ENCODE measurements around the gene JAK1. TPM values are rescaled to one million over a fixed set of nuclear protein-coding genes. Genes with fewer than 3 reads are reported as not detected.

JAK1 gene
- total RNA-seq, 2 experiments from 2014 or later, result 213 to 236 TPM

- POLR2A ChIA-PET, result no interaction called here
- ATAC-seq (ENCODE audit: low read depth) (no peak), DNase-seq (no peak)
- Mint-ChIP-seq H3K27ac (no peak overlapping the region), H3K4me1 (peaks cover 37% of the 10 kb centered on the region), H3K36me3 (peaks cover 7% of the 10 kb centered on the region), H3K9me3 (no peaks in the 10 kb centered on the region), H3K4me3 (no peak overlapping the region), H3K27me3 (no peaks in the 10 kb centered on the region)
These were observed 68.1 kb downstream of the JAK1 start for GRCh38 chr1:64898107-64898861.

GRCh38 chr1:64896551-64896950 lies 69.8 kb downstream of the JAK1 start:
- no peak for DNase-seq
- Mint-ChIP-seq H3K4me3 (no peak overlapping the region), H3K27me3 (no peaks in the 10 kb centered on the region), H3K9me3 (no peaks in the 10 kb centered on the region), H3K4me1 (peaks cover 53% of the 10 kb centered on the region), H3K27ac (no peak overlapping the region), H3K36me3 (peaks cover 5% of the 10 kb centered on the region)
- POLR2A ChIA-PET, result interaction anchor here (1.7 kb wide), 1 partner anchor 70 kb away, joined by 3 read pairs; the partner anchor contains the start of gene JAK1
- no peak for ATAC-seq (ENCODE audit: low read depth)

GRCh38 chr1:64895500-64895899 lies 70.8 kb downstream of the JAK1 start:
- H3K36me3 Mint-ChIP-seq, result peaks cover 5% of the 10 kb centered on the region
- POLR2A ChIA-PET, result interaction anchor here (1.7 kb wide), 1 partner anchor 71 kb away, joined by 3 read pairs; the partner anchor contains the start of gene JAK1
- DNase-seq, result no peak
- H3K27ac Mint-ChIP-seq, result no peak overlapping the region
- H3K9me3 Mint-ChIP-seq, result no peaks in the 10 kb centered on the region
- no peaks in the 10 kb centered on the region for H3K27me3 Mint-ChIP-seq
- no peak overlapping the region for H3K4me3 Mint-ChIP-seq
- peaks cover 62% of the 10 kb centered on the region for H3K4me1 Mint-ChIP-seq
- ATAC-seq (ENCODE audit: low read depth), result peak; percentile 33

- H3K27ac Mint-ChIP-seq, result no peak overlapping the region
- peaks cover 65% of the 10 kb centered on the region for H3K4me1 Mint-ChIP-seq
- peaks cover 5% of the 10 kb centered on the region for H3K36me3 Mint-ChIP-seq
- POLR2A ChIA-PET, result interaction anchor here (1.7 kb wide), 1 partner anchor 71 kb away, joined by 3 read pairs; the partner anchor contains the start of gene JAK1
- H3K27me3 Mint-ChIP-seq, result no peaks in the 10 kb centered on the region
- no peak overlapping the region for H3K4me3 Mint-ChIP-seq
- no peaks in the 10 kb centered on the region for H3K9me3 Mint-ChIP-seq
- no peak for DNase-seq
- no peak for ATAC-seq (ENCODE audit: low read depth)
These were observed 71.7 kb downstream of the JAK1 start for GRCh38 chr1:64894438-64895196.

GRCh38 chr1:64893921-64894320 lies 72.4 kb downstream of the JAK1 start:
- Mint-ChIP-seq H3K9me3 (no peaks in the 10 kb centered on the region), H3K27me3 (no peaks in the 10 kb centered on the region), H3K4me3 (no peak overlapping the region), H3K4me1 (peaks cover 70% of the 10 kb centered on the region), H3K27ac (no peak overlapping the region), H3K36me3 (peaks cover 5% of the 10 kb centered on the region)
- DNase-seq, result no peak
- no peak for ATAC-seq (ENCODE audit: low read depth)
- POLR2A ChIA-PET, result no interaction called here

- Mint-ChIP-seq H3K9me3 (no peaks in the 10 kb centered on the region), H3K4me1 (peaks cover 70% of the 10 kb centered on the region), H3K36me3 (peaks cover 10% of the 10 kb centered on the region), H3K27me3 (no peaks in the 10 kb centered on the region), H3K4me3 (no peak overlapping the region), H3K27ac (no peak overlapping the region)
- POLR2A ChIA-PET, result no interaction called here
- no peak for ATAC-seq (ENCODE audit: low read depth)
- DNase-seq, result no peak
These were observed 73.5 kb downstream of the JAK1 start for GRCh38 chr1:64892576-64893573.

GRCh38 chr1:64891448-64891825 lies 74.9 kb downstream of the JAK1 start:
- POLR2A ChIA-PET, result no interaction called here
- no peaks in the 10 kb centered on the region for H3K9me3 Mint-ChIP-seq
- peaks cover 8% of the 10 kb centered on the region for H3K36me3 Mint-ChIP-seq
- H3K4me3 Mint-ChIP-seq, result no peak overlapping the region
- DNase-seq (no peak), ATAC-seq (ENCODE audit: low read depth) (peak; percentile 66)
- H3K4me1 Mint-ChIP-seq, result peaks cover 76% of the 10 kb centered on the region
- H3K27me3 Mint-ChIP-seq, result no peaks in the 10 kb centered on the region
- H3K27ac Mint-ChIP-seq, result no peak overlapping the region

GRCh38 chr1:64890699-64891447 lies 75.5 kb downstream of the JAK1 start:
- no peak overlapping the region for H3K4me3 Mint-ChIP-seq
- DNase-seq, result no peak
- H3K4me1 Mint-ChIP-seq, result peaks cover 74% of the 10 kb centered on the region
- peaks cover 8% of the 10 kb centered on the region for H3K36me3 Mint-ChIP-seq
- H3K27me3 Mint-ChIP-seq, result no peaks in the 10 kb centered on the region
- no peaks in the 10 kb centered on the region for H3K9me3 Mint-ChIP-seq
- H3K27ac Mint-ChIP-seq, result no peak overlapping the region
- ATAC-seq (ENCODE audit: low read depth), result no peak
- POLR2A ChIA-PET, result no interaction called here

- Mint-ChIP-seq H3K4me3 (no peak overlapping the region), H3K36me3 (peaks cover 21% of the 10 kb centered on the region), H3K27ac (no peak overlapping the region), H3K9me3 (no peaks in the 10 kb centered on the region), H3K27me3 (no peaks in the 10 kb centered on the region), H3K4me1 (peaks cover 63% of the 10 kb centered on the region)
- DNase-seq, result no peak
- ATAC-seq (ENCODE audit: low read depth), result no peak
- POLR2A ChIA-PET, result no interaction called here
These were observed 78.6 kb downstream of the JAK1 start for GRCh38 chr1:64887689-64888217.

- Mint-ChIP-seq H3K9me3 (no peaks in the 10 kb centered on the region), H3K4me3 (no peak overlapping the region), H3K27ac (no peak overlapping the region), H3K36me3 (peaks cover 27% of the 10 kb centered on the region), H3K4me1 (peaks cover 60% of the 10 kb centered on the region), H3K27me3 (no peaks in the 10 kb centered on the region)
- no peak for ATAC-seq (ENCODE audit: low read depth)
- no peak for DNase-seq
- POLR2A ChIA-PET, result no interaction called here
These were observed 79.5 kb downstream of the JAK1 start for GRCh38 chr1:64886877-64887276.

- Mint-ChIP-seq H3K4me3 (no peak overlapping the region), H3K36me3 (peaks cover 32% of the 10 kb centered on the region), H3K4me1 (peaks cover 50% of the 10 kb centered on the region), H3K27me3 (no peaks in the 10 kb centered on the region), H3K9me3 (no peaks in the 10 kb centered on the region), H3K27ac (no peak overlapping the region)
- no peak for ATAC-seq (ENCODE audit: low read depth)
- DNase-seq, result no peak
- POLR2A ChIA-PET, result no interaction called here
These were observed 80.7 kb downstream of the JAK1 start for GRCh38 chr1:64885648-64886047.

GRCh38 chr1:64884261-64885040 lies 81.9 kb downstream of the JAK1 start:
- POLR2A ChIA-PET, result no interaction called here
- ATAC-seq (ENCODE audit: low read depth) (no peak), DNase-seq (no peak)
- H3K4me1 Mint-ChIP-seq, result peaks cover 40% of the 10 kb centered on the region
- no peak overlapping the region for H3K4me3 Mint-ChIP-seq
- peaks cover 36% of the 10 kb centered on the region for H3K36me3 Mint-ChIP-seq
- H3K9me3 Mint-ChIP-seq, result no peaks in the 10 kb centered on the region
- H3K27me3 Mint-ChIP-seq, result no peaks in the 10 kb centered on the region
- no peak overlapping the region for H3K27ac Mint-ChIP-seq
